ENCODE measurements around the gene DUSP2. TPM values are rescaled to one million over a fixed set of nuclear protein-coding genes. Genes with fewer than 3 reads are reported as not detected.

Gene DUSP2
- total RNA-seq, 1 donor from 2014 or later = 1.3 TPM

DNA sequence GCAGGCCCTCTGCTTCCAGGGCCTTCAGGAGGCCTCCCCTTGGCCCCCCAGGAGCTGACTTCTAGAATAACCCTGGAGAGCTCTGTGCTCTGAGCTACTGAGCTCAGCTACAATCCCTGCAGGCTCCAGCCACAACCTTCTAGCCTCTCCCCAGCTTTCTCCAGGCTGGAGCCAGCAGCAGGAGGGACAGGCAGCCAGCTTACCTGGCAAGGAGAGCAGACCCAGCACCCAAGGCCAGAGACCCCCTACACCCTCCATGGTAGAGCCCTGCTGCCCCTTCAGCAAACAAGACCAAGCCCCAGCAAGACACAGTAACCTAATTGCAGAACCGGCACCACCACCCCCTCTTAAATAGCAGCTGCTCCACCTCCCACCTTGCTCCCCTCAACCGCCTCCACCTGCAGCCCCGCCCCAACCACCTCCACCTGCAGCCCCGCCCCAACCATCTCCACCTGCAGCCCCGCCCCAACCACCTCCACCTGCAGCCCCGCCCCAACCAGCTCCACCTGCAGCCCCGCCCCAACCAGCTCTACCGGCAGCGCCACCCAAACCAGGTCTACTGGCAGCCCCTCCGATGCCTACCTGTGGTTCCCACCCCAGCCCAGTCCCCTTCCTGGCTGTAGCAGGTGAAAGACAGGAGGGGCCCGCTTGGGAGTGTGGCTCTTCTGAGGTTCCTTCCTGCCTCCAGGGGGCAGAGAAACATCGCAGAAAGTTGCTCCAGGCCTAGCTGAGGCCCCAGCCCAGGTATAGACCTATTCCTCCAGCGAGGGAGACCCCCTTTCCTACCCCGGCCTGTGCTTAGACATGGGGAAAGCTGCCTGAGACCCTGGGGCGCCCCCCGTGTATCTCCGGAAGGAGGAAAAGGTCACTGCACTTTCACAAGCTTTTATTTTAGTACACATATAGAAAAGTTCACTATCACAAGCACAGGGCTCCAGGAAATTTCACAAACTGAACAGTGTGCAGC lies 6.8 kb downstream of the DUSP2 start, which contains the start of gene ASTL:
Gene ASTL (minus strand): TSS at position 324 of the 967 bp plus-strand sequence. CDS start 66 bp downstream, at position 258.
- intact Hi-C loops (cut with DNase I) = loop anchor here (1.0 to 2.0 kb wide), 2 partner anchors 36 to 370 kb away; no protein-coding TSS in a partner anchor
- DNase-seq (ENCODE audit: missing footprints) (no peak), ATAC-seq (peak; percentile 55)

- no peak for ATAC-seq
- intact Hi-C loops (cut with DNase I) = loop anchor here (1.0 to 2.0 kb wide), 2 partner anchors 37 to 371 kb away; no protein-coding TSS in a partner anchor
- DNase-seq (ENCODE audit: missing footprints) = peak; percentile 3
Measured at GRCh38 chr2:96137321-96138178, 7.7 kb downstream of the DUSP2 start.

DNA sequence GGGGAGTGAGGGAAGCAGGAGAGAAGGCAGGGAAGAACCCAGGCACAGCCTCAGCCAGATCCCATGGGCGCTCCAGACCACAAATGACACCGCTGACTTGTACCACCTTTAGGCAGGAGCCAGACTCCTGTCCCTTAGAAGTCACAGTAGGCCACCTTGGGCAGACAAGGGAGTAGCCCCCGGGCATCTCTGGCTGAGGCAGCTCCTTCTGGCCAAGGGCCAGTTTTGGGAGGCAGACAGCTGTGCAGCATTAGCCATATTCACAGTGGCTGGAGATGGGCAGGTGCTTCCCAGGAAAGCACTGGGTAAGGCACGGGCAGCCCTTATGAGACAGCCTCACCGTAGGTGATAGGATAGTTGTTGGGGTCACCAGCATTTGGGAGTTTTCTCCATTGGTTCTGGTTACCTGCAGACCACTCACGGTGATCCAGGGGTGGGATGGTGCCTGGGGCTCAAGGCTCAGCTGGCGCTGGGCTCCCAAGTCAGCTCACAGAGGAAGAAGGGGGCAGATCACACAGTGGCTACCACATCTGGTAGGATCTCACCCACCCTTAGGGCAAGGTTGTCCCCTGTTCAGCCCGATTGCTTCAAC lies 9.0 kb downstream of the DUSP2 start:
- DNase-seq (ENCODE audit: missing footprints) = peak; percentile 26
- intact Hi-C loops (cut with DNase I) = no loop called here

GRCh38 chr2:96135621-96136020 lies 9.6 kb downstream of the DUSP2 start:
- DNase-seq (ENCODE audit: missing footprints) (peak; percentile 22), ATAC-seq (no peak)
- intact Hi-C loops (cut with DNase I) = no loop called here

More for the DNA sequence above, 9.0 kb downstream of the DUSP2 start:
- no peak for ATAC-seq

- ATAC-seq = no peak
- intact Hi-C loops (cut with DNase I) = no loop called here
- DNase-seq (ENCODE audit: missing footprints) = peak; percentile 9
Measured at GRCh38 chr2:96135171-96135570, 10.1 kb downstream of the DUSP2 start.

DNA sequence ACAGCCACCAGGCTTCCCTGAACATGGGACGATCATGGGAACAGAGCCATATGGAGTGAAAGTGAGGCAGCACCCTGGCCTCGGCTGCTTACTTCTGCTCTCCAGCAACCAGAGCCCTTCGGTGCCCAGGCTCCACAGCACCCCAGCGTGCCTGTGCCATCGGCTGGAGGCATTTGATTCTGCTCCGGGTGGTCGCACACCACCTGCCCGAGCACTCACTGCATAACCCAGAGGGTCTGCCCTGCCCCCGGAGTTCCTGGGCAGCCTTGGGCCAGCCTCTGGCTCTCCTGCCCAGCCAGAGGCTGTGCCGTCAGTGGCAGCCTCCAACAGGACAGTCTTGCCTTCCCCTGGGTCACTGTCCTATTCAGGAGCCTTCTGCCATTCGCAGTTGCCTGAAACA lies 10.8 kb downstream of the DUSP2 start:
- ATAC-seq (no peak), DNase-seq (ENCODE audit: missing footprints) (no peak)
- intact Hi-C loops (cut with DNase I) = no loop called here

GRCh38 chr2:96131813-96132745 lies 13.2 kb downstream of the DUSP2 start:
- intact Hi-C loops (cut with DNase I) = no loop called here
- no peak for ATAC-seq
- peak; percentile 60 for DNase-seq (ENCODE audit: missing footprints)

DNA sequence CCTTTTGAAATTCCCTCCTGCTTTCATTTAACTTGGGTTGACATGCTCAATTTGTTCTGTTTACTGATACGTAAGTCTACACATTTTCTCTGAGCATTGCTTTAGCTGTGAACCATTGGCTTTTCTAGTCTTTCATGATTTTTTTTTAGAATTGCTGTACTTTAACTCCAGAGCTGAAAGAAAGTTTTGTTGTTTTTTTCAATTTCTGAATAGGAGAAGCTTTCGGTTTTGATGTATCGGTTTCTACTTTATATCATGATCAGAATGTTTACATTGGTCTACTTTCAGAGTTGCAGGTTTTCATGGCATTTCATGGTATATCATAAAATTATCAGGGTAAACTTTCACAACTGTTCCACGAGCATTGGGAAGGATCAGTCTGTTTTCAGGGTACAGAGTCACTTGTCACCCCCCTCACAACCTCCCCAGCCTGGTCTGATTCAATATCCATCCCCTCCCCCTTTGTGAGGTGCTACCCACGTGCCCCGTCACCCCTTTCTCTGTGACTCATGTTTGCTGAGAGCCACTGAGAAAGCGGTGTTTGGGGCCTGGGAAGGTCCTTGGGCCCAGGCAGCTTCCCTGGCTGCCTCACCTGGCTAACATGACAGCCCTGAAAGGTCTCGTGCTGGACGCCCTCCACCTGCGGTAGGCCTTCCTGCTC lies 14.0 kb downstream of the DUSP2 start:
- intact Hi-C loops (cut with DNase I) = no loop called here
- ATAC-seq (no peak), DNase-seq (ENCODE audit: missing footprints) (no peak)

GRCh38 chr2:96130483-96130882 lies 14.8 kb downstream of the DUSP2 start:
- DNase-seq (ENCODE audit: missing footprints) = peak; percentile 43
- intact Hi-C loops (cut with DNase I) = no loop called here
- ATAC-seq = no peak

DNA sequence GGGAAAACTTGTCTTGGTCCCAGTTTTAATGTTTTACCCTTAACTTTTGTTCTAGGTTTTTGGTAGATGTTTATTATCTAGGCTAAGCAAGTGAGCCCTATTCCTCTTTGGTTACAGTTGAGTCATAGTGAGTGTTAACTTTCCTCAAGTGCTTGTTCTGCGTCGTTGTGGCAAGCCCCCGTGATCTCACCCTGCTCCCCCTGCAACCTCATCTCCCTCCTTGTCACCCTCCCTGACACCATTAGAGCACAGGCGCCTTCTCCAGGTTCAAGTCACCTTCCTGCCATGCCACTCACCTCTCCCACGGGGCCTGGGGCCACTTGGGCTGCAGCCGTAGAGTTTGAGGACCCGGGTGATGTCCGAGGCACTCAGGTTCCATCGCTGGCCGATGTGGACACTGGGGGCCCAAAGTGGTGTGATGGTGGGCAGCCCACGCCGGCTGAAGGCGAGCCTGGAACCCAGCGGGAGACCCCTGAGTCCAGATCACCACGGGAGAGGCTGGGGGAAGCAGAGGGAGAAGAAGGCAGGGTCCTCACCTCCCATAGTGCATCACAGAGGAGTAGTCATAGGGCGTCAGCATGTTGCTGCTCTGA lies 15.6 kb downstream of the DUSP2 start:
- intact Hi-C loops (cut with DNase I) = no loop called here
- ATAC-seq (no peak), DNase-seq (ENCODE audit: missing footprints) (peak; percentile 9)

DNA sequence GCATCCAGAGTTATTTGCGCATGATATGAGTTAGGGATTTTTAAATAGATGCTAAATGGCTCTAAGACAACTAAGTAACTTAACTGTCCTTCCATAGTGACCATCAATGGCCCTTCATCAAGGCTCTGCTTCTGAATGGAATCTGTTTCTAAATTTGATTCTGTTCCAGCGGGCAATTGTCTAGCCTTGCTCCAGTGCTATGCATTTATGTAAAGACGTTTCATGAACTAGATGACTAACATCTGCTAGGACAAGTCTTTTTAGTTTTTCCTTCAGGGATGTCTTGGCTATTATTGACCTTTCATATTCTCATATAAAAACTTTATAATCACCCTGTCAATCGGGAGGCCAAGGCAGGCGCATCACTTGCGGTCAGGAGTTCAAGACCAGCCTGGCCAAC lies 16.8 kb downstream of the DUSP2 start:
- intact Hi-C loops (cut with DNase I) = no loop called here
- ATAC-seq = no peak
- DNase-seq (ENCODE audit: missing footprints) = peak; percentile 32

DNA sequence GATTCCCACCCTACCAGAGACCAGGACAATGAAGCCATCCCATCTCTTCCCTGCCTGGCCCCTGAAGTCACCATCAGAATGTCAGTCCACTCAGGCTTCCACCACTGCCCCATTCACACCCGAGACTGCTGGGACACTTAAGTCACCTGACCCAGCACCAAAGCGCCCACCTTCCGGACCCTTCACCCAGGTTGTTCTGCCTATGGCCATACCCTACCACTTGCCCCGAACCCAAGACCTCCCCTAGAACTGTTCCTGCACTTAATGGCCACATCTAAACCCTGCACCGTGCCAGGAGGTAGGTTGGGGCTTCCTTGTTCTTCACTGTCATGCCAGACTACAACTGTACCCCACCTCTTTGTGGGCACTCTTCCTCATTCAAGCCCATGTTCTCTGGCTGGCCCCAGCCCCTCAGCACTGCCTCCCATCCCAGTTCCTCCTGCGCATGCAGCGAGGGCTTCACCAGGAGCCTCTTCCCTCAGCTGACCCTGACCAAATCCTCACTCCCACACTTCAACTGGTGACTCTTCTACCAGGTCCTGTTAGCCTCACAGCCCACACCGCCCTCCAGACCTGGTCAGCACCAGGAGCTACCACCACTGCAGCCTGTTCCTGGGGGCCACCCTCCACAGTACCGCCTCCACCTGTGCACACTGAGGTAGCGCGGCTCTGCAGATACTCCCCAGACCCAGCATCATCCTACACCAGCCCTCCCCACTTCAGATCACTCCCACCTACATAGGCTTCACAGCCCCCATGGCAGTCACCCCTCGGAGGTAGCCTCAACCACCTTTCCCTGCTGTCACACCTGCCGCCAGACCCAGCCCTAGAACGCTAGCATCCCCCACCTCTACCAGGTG lies 20.6 kb downstream of the DUSP2 start:
- intact Hi-C loops (cut with DNase I) = no loop called here
- DNase-seq (ENCODE audit: missing footprints) = peak; percentile 31
- no peak for ATAC-seq

DNA sequence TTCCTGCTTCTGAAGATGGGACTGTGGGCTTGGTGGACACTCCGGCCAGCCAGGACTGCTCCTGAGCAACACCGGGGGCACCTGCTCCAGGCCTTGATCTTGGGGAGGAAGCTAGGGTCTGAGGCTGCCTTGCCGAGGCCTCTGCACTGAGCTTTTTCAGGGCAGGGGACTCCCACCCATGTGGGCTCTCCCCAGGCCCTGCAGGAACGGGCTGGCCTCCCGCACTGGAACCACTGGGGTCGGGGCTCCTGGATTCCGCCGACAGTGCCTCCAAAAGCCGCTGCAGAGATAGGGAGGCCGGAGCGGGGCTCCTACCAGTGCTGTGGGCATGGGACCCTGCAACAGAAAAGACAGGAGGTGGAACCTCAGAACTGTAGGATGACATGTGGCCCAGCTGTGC lies 21.3 kb downstream of the DUSP2 start:
- DNase-seq (ENCODE audit: missing footprints) (no peak), ATAC-seq (no peak)
- intact Hi-C loops (cut with DNase I) = no loop called here

DNA sequence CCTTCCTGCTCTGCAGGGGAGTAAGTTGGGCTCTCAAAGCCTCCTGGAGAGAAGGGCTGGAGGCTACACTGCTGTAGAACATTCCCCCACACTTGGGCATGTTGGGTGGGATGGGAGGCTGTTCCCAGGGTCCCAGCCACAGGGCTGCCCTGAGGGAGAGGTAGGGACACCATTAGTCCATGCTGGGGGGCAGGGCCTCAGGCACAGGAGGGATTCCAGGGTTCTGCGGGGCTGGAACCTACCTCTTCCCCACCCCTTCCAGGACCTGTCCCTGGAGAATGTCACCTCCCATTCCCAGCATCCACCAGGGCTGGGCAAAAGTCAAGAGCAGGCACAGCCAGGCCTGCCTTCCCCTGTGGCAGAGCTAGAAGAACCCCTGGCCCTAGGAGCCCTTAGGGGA lies 21.9 kb downstream of the DUSP2 start:
- DNase-seq (ENCODE audit: missing footprints) (no peak), ATAC-seq (no peak)
- intact Hi-C loops (cut with DNase I) = no loop called here

- intact Hi-C loops (cut with DNase I) = no loop called here
- DNase-seq (ENCODE audit: missing footprints) = peak; percentile 11
- ATAC-seq = no peak
Measured at GRCh38 chr2:96122391-96122790, 22.8 kb downstream of the DUSP2 start.

DNA sequence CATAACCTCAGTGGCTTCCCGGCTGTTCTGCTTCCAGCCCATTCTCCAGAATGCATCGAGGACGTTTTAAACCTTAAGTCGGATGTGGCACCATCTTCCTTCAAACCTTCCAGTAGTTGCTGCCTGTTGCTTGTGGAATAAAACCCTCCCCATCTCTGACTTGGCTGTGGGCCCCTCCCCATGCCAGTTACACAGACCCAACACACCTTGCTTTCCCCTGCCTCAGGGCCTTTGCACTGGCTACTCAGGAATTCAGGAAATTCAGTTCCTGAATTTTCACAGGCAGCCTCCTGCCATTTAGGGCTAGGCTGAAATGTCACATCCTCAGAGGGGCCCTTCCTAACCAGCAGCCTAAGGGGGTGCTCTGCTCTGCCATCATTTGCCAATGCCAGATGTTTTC lies 23.8 kb downstream of the DUSP2 start:
- no peak for DNase-seq (ENCODE audit: missing footprints)
- intact Hi-C loops (cut with DNase I) = no loop called here

More for the DNA sequence above, 23.8 kb downstream of the DUSP2 start:
- ATAC-seq = no peak
